GM10266 (cell line): ENCODE results near the gene INPP1.
"Not testable (repeated sequence)": the region's sequence is repeated elsewhere in the genome, so short reads cannot be mapped to it uniquely, and the experiment has no call there.

Experiments
- DNase-seq: peaks from one replicate; pipeline ENCODE4 v3.0.0; 2012; ENCODE audit errors: extremely low spot score
- CTCF ChIP-seq: IDR thresholded peaks from 2 replicates; pipeline ENCODE4 v1.5.1; 2012; ENCODE audit warnings: mild to moderate bottlenecking, low read depth; ENCODE audit not compliant: control insufficient read depth, insufficient read depth; ENCODE audit errors: missing control alignments

The INPP1 gene

DNA sequence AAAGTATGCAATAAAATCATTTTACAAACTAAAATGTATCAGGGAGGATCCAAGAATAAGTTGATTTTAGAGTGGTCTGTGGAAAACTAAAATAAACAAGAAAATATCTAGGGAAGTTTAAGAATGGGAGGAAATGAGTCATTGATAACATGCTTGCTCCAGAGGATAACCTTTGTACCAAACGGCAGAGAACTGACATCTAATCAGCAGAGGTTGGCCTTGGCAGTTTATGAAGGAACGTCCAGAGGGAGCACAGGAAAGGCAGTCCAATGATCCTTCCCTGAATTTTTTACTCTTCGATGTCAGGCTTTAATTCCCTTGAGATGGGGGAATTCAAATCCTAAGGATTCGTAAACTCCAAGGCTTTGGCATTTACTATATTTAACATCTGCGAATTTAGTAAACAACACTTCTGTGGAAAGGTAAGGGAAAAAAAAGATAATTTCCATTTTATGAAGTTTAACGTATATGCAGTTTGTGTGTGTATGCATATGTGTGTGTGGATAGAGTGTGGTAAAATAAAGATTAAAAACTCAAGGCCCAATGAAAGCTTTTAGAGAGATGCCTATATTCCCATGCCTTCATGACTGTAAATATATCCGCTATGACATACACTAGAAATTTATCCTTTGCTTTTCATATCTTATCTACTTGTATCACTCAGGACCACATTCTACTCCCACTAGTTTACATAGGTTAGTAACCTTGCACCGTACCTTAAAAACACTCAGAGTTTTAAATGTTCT, 8.7 kb upstream of the INPP1 start:
- TF ChIP-seq CTCF: no peak
- DNase-seq: no peak

GRCh38 chr2:190335225-190335559, 8.2 kb upstream of the INPP1 start:
- no peak for TF ChIP-seq CTCF
- no peak for DNase-seq

DNA sequence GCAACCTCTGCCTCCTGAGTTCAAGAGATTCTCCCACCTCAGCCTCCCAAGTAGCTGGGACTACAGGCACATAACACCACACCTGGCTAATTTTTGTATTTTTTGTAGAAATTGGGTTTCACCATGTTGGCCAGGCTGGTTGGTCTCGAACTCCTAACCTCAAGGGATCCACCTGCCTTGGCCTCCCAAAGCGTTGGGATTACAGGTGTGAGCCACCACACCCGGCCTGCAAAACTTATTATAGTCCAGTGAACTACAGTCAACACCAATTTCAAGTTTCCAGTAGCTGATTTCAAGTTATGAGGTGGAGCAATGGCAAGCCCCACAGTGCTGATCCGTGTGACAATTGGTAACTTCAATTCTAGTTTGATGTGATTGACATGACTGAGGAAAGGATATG, 7.8 kb upstream of the INPP1 start:
- DNase-seq: not testable (repeated sequence)

DNA sequence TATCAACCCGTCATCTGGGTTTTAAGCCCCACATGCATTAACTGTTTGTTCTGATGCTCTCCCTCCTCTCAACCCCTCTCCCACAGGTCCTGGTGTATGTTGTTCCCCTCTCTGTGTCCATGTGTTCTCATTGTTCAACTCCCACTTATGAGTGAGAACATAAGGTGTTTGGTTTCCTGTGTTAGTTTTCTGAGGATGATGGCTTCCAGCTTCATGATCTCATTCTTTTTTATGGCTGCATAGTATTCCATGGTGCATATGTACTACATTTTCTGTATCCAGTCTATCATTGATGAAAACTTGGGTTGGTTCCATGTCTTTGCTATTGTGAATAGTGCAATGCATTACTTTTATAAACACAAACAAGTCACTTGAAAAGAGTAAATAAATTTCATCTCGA, 7.0 kb upstream of the INPP1 start:
- DNase-seq: no peak
- no peak for TF ChIP-seq CTCF

- peak; percentile 20 for TF ChIP-seq CTCF
- no peak for DNase-seq
Measured at GRCh38 chr2:190338453-190338852, 4.9 kb upstream of the INPP1 start.

- no peak for DNase-seq
- no peak for TF ChIP-seq CTCF
Measured at GRCh38 chr2:190339394-190339793, 4.0 kb upstream of the INPP1 start.

- no peak for DNase-seq
- no peak for TF ChIP-seq CTCF
Measured at GRCh38 chr2:190340369-190340768, 3.0 kb upstream of the INPP1 start.

- TF ChIP-seq CTCF: no peak
- no peak for DNase-seq
Measured at GRCh38 chr2:190342611-190343010, 778 bp upstream of the INPP1 start.
